ENCODE data around the gene ZBED4.

The ZBED4 gene

DNA sequence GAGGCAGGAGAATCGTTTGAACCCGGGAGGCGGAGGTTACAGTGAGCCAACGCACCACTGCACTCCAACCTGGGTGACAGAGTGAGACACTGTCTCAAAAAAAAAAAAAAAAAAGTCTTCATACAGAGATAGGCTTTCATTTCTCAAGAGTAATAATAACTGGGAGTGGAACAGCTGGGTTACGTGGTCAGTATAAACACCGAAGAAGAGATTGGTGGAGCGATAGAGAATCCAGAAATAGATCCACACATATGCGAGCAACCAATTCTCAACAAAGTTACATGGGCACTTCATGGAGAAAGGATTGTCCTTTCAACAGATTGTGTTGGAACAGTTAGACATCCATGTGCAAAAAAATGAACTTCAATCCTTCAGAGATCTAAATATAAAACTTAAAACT is 24.6 kb downstream of the ZBED4 start:
- no peak for DNase-seq (ENCODE audit: low read depth)

- DNase-seq (ENCODE audit: low read depth): no peak
Measured at GRCh38 chr22:49879871-49880270, 26.2 kb downstream of the ZBED4 start.

DNA sequence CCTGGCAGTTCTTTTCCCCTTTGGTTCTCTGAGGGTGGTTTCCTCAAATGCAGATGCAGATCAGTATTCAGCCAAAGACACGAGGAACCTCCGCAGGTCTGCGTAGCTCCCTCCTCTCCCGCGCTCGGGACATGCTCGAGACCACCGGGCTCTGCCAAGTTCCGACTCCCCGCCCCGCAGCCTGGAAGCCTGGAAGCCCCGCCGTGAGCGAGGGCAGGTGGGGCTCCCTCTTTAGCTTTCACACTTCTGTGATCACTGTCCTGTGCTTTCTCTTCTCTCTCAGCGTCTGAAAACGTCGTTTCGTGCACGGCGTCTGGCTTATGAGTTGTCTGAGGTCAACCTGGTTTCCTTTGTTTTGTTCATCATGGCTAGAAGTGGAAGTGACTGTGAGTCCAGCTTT is 26.6 kb downstream of the ZBED4 start:
- DNase-seq (ENCODE audit: low read depth): no peak

DNA sequence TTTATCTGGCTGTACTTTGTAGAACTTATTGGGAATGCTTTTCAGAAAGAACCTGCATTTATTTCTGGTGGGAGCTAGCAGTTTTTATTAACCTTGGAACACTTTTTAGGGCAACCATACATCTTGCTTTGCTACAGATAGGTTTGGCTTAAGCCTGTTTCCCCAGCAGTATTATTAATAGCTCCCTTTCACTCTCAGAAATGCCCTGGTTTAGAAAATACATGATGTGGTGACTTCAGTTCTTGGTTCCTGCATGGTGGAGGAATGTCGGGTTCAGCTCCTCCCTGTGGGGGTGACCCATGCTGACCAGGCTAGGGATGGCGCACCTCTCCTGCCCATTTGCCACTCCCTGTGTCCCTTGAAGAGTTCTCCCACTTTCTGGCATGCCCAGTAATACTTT is 28.2 kb downstream of the ZBED4 start:
- no peak for DNase-seq (ENCODE audit: low read depth)

- no peak for DNase-seq (ENCODE audit: low read depth)
Measured at GRCh38 chr22:49882519-49883293, 29.1 kb downstream of the ZBED4 start.

DNA sequence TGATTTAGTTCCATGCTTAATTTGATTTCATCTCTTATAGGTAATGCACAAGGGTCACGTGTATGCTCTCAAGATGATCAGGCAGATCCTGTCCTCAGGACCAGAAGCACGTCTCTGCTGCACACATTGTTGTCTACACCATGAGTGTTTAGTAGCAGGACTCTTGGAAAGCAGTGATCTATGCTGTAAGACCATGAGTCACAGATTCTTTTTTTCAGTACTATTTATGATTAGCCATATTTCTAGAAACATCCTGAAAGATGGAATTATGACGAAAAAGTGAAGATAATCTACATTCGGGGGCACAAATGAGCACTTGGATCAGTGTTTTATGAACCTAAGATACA is 29.6 kb downstream of the ZBED4 start:
- no peak for DNase-seq (ENCODE audit: low read depth)

GRCh38 chr22:49884075-49884474 is 30.4 kb downstream of the ZBED4 start:
- no peak for DNase-seq (ENCODE audit: low read depth)

GRCh38 chr22:49884503-49885260 is 31.0 kb downstream of the ZBED4 start:
- no peak for DNase-seq (ENCODE audit: low read depth)

- DNase-seq (ENCODE audit: low read depth): no peak
Measured at GRCh38 chr22:49885281-49885680, 31.6 kb downstream of the ZBED4 start.

DNA sequence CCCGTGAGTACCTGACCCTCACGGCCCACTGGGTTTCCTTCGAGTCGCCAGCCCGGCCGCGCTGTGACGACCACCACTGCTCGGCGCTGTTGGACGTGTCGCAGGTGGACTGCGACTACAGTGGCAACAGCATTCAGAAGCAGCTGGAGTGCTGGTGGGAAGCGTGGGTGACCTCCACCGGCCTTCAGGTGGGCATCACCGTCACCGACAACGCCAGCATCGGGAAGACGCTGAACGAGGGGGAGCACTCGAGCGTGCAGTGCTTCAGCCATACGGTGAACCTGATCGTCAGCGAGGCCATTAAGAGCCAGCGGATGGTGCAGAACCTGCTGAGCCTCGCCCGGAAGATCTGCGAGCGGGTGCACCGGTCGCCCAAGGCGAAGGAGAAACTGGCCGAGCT is 32.2 kb downstream of the ZBED4 start:
- DNase-seq (ENCODE audit: low read depth): no peak

- no peak for DNase-seq (ENCODE audit: low read depth)
Measured at GRCh38 chr22:49886346-49887063, 32.9 kb downstream of the ZBED4 start.

GRCh38 chr22:49887064-49887451 is 33.4 kb downstream of the ZBED4 start:
- DNase-seq (ENCODE audit: low read depth): no peak

- no peak for DNase-seq (ENCODE audit: low read depth)
Measured at GRCh38 chr22:49887702-49888101, 34.1 kb downstream of the ZBED4 start.

- no peak for DNase-seq (ENCODE audit: low read depth)
Measured at GRCh38 chr22:49889071-49889470, 35.4 kb downstream of the ZBED4 start.

GRCh38 chr22:49892226-49892899 is 38.7 kb downstream of the ZBED4 start:
- no peak for DNase-seq (ENCODE audit: low read depth)

DNA sequence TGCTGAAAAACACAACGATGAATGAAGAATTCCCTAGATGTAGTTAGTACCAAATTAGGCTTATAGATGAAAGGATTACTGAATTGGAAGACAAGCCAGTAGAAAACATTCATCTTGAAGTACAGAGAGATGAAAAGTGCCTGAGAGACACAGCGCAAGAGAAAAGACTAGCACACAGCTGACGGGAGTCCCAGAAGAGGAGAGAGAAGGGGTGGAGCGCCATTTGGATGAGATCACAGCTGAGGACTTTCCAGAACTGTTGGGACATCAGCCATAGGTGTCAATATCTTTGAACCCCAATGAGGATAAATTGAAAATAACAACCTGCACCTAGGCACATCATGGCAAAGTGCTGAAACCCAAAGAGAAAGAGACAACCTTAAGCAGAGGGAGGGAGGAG is 39.4 kb downstream of the ZBED4 start:
- DNase-seq (ENCODE audit: low read depth): no peak

DNA sequence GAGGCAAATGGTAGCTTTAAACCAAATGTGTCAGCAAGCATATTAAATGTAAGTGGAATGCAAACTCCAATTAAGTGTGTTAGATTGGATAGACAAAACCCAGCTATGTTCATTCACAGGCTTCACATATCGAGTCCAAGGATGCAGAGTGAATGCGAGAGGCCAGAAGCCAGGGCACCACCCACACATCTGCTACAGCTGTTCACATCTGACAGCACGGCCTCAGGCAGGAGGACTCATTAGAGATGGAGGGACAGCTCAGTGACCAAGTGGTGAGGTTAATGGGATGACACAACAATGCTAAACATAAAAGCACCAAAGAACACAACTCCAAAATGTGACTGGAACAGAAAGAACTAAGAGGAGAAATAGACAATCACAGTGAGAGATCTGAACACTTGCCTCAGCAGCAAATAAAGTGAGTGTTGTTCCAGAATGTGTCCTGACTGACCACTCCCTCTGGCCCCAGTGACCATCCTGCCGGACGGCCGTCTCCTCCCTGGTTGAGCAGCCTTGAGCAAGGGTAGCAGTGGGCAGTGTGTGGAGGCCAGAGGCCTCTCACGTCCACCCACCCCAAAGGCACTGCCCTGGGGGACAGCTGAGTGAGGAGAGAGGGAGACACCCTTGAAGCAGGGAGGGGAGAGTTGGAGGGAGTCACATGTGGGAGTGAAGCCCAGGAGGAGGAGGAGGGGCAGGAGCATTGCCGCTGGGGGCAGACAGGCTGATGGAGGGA is 40.8 kb downstream of the ZBED4 start:
- no peak for DNase-seq (ENCODE audit: low read depth)

DNA sequence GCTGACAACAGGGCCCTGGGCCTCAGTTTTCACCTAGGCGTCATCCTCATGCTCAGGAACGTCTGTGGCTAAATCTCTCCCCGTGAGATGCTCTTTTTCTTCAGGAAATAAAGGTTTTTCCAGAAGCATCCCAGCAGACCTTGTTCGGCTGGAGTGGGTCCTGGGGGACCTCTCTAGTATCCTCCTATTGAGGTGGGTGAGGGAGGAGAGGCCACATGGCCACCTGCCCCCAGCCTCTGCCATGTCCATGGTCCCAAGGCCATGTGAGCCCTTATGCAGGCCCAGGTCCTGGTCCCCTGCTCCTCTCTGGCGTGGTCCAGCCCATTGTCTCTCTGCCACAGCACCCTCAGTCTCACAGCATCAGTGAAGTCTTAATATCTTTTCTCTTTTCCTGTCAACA is 42.6 kb downstream of the ZBED4 start:
- DNase-seq (ENCODE audit: low read depth): no peak

- DNase-seq (ENCODE audit: low read depth): no peak
Measured at GRCh38 chr22:49897015-49897684, 43.5 kb downstream of the ZBED4 start.

DNA sequence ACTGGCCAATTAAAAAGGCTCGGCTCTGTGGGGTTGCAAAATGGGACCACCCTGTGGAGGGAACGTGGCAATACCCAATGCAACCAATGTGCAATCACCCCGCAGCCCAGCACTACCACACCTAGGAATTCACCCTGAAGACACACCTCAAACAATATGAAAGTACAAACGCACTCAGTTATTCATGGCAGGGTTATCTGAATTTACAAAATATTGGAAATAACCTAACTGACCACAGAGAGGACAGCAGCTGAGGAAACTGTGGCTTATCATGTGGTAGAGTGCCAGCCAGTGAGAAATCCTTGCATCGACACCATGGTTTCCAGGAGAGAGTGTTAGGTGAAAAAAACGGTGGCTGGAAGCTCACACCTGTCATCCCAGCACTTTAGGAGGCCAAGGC is 45.9 kb downstream of the ZBED4 start:
- DNase-seq (ENCODE audit: low read depth): no peak
